GM12864 (cell line): ENCODE measurements around the gene AMPH.
"Not testable (repeated sequence)": the region's sequence is repeated elsewhere in the genome, so short reads cannot be mapped to it uniquely, and the experiment has no call there.

ENCODE experiments used
- DNase-seq: peaks from one replicate; pipeline ENCODE4 v3.0.0-alpha.2; 2011; ENCODE audit warnings: low read depth
- H3K4me3 ChIP-seq: 2 replicates; pipeline ENCODE4 v1.5.1; 2011; ENCODE audit warnings: mild to moderate bottlenecking, low read depth, low read length, control low read depth
- TF ChIP-seq, protein P1 (sequence below): IDR thresholded peaks from 2 replicates; pipeline ENCODE4 v1.5.1; 2011; ENCODE audit warnings: low read depth, mild to moderate bottlenecking, moderate library complexity, low read length, control low read depth, inconsistent platforms; ENCODE audit errors: missing control alignments

The AMPH gene

DNA sequence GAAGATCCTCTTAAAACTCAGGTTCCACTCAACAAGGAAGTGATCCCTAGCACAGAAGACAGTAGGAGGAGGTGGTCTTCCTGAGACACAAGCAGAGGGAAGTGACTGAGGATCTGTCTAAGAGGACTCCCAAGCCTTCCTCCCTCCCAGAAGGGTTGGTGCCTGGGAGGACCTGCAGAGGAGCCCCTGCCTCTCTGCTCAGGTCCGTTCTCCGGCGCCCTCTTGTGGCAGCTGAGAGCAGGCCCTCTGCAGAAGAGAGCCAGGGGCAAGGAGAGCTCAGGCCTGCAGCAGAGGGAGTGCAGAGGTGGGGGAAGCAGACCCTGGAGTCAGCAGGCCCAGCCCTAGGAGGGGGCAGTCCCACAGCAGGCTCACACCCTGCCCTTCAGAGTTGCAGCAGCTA, 267.8 kb downstream of the AMPH start:
- DNase-seq, H3K4me3 ChIP-seq: not testable (repeated sequence)
- TF ChIP-seq, protein P1, sequence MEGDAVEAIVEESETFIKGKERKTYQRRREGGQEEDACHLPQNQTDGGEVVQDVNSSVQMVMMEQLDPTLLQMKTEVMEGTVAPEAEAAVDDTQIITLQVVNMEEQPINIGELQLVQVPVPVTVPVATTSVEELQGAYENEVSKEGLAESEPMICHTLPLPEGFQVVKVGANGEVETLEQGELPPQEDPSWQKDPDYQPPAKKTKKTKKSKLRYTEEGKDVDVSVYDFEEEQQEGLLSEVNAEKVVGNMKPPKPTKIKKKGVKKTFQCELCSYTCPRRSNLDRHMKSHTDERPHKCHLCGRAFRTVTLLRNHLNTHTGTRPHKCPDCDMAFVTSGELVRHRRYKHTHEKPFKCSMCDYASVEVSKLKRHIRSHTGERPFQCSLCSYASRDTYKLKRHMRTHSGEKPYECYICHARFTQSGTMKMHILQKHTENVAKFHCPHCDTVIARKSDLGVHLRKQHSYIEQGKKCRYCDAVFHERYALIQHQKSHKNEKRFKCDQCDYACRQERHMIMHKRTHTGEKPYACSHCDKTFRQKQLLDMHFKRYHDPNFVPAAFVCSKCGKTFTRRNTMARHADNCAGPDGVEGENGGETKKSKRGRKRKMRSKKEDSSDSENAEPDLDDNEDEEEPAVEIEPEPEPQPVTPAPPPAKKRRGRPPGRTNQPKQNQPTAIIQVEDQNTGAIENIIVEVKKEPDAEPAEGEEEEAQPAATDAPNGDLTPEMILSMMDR, result peak; percentile 79

DNA sequence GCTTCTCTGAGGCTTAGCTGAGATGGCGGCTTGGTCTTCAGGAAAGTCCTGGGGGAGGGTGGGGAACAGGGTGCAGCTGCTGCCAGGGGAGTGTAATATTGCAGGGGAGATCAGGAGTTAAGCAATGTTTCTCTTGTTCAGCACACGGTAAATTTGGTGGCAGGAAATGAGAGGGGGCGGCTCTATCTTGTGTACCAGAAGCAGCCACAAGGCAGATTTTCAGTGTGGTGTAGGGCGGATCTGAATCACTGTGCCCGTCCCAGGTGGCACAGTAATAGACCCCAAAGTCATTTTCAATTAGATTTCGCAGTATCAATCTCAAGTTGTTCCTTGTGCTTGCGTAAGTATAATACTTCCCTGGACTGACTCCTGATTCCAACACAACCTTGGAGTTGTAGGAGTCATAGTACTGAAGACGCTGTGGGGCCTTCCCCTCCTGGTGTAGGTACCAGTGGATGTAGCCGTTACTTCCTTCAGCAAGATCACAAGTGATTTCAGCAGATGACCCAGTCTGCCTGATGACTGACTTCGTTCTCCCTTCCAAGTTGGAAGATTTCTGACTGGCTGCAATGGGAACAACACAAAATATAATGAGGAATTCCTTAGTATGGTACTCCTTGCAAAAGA, 268.4 kb downstream of the AMPH start:
- DNase-seq, result not testable (repeated sequence)
- H3K4me3 ChIP-seq, result peak overlapping the region; percentile 40

GRCh38 chr7:38360776-38361175, 270.4 kb downstream of the AMPH start:
- DNase-seq, result no peak
- no peak overlapping the region for H3K4me3 ChIP-seq
- TF ChIP-seq, protein P1, result no peak

DNA sequence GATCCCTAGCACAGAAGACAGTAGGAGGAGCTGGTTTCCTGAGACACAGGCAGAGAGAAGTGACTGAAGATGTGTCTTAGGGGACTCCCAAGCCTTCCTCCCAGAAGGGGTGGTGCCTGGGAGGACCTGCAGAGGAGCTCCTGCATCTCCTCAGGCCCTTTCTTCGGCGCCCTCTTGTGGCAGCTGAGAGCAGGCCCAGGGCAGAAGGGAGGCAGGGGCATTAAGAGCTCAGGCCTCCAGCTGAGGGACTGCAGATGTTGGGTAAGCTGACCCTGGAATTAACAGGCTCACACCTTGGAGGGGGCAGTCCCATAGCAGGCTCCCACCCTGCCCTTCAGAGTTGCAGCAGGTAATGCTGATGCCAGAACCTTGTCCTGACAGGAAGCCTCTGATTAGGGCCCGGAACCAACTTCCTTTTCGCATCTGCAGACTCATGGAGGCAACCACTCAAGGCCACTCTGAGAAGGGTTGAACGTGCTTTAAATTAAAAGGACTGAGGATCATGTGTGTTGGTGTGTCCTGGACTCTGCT, 272.0 kb downstream of the AMPH start:
- TF ChIP-seq, protein P1, result peak; percentile 51
- DNase-seq, result peak; percentile 64
- peak overlapping the region; percentile 48 for H3K4me3 ChIP-seq

GRCh38 chr7:38358273-38358831, 272.8 kb downstream of the AMPH start:
- H3K4me3 ChIP-seq, result peak overlapping the region; percentile 48
- not testable (repeated sequence) for DNase-seq

DNA sequence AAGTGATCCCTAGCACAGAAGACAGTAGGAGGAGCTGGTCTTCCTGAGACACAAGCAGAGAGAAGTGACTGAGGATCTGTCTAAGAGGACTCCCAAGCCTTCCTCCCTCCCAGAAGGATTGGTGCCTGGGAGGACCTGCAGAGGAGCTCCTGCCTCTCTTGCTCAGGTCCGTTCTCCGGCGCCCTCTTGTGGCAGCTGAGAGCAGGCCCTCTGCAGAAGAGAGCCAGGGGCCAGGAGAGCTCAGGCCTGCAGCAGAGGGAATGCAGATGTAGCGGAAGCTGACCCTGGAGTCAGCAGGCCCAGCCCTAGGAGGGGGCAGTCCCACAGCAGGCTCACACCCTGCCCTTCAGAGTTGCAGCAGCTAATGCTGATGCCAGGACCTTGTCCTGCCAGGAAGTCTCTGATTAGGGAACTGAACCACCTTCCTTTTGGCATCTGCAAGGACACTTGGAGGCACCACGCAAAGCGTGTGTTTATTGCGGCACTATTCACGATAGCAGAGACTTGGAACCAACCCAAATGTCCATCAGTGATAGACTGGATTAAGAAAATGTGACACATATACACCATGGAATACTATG, 276.8 kb downstream of the AMPH start:
- not testable (repeated sequence) for DNase-seq, H3K4me3 ChIP-seq
- TF ChIP-seq, protein P1, result peak; percentile 80

GRCh38 chr7:38353431-38353881, 277.7 kb downstream of the AMPH start:
- H3K4me3 ChIP-seq, DNase-seq: not testable (repeated sequence)

DNA sequence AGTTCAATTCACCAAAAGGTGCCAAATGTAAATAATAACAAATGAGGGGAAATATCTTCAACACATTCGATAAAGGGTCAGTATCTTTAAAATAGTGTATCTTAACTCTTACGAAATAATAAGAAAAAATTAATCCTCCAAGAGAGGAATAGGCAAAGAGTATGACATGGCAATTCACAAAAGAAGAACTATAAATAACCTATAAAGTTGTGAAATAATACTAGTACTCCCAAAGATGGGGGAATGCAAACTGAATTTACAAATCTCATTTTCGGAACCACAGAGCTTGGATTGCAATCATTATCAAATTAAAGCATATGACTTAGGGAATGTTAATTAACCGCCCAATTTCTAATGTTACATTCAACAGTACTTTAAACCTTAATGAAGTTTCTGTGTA, 279.6 kb downstream of the AMPH start:
- no peak for DNase-seq

DNA sequence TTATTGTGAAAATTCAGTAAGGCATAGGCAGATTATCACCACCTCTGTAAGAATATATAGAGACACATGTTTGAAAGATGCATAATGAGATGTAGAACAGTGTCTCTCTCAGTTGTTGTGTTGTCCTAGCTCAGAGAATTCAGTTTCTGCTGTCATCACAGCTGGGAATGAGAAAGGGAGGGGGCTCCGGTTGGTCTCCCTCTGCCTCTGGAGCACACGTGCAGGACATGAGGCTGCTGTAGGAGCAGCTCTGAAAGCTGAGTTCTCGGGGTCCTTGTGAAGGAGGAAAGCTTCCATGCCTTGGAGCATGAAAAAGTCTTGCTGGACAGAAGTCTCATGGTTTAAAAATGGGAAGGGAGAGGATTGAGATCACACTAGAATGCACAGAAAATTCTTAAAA, 280.4 kb downstream of the AMPH start:
- DNase-seq, result not testable (repeated sequence)
- peak overlapping the region; percentile 55 for H3K4me3 ChIP-seq

More for the DNA sequence above, 279.6 kb downstream of the AMPH start:
- TF ChIP-seq, protein P1, result no peak
- H3K4me3 ChIP-seq, result no peak overlapping the region
